Activated CD4-positive, alpha-beta memory T cell treated with anti-CD3 and anti-CD28 coated beads, Interleukin-2, amount 10 ng/mL, durations not matched to agents 7 days and 5 days (primary cell): Measurements from ENCODE around the gene PDK4. TPM values are rescaled to one million over a fixed set of nuclear protein-coding genes. Genes with fewer than 3 reads are reported as not detected.

Experiments used
- CTCF ChIA-PET: fragments of 350-600 bp; sonication (Branson Sonifier 250); formaldehyde crosslinking; loops from one replicate; lab custom pipeline; 2021; ENCODE audit warnings: antibody characterized with exemption, inconsistent platforms; lab: Charles Lee
- POLR2A ChIA-PET: fragments of 350-600 bp; sonication (Branson Sonifier 250); formaldehyde crosslinking; loops from one replicate; lab custom pipeline; 2021; ENCODE audit warnings: antibody characterized with exemption; lab: Charles Lee
- DNase-seq: peaks from one replicate; pipeline ENCODE4 v3.0.0-alpha.2; 2020
- H3K27ac Mint-ChIP-seq: one replicate; pipeline ENCODE4 v1.8.0; 2021; ENCODE audit warnings: mild to moderate bottlenecking, mixed read lengths
- H3K27me3 Mint-ChIP-seq: one replicate; pipeline ENCODE4 v1.8.0; 2021; ENCODE audit warnings: mixed read lengths
- H3K36me3 Mint-ChIP-seq: one replicate; pipeline ENCODE4 v1.8.0; 2021; ENCODE audit warnings: low read depth, mixed read lengths
- H3K4me1 Mint-ChIP-seq: one replicate; pipeline ENCODE4 v1.8.0; 2021; ENCODE audit warnings: mixed read lengths
- H3K4me3 Mint-ChIP-seq: one replicate; pipeline ENCODE4 v1.8.0; 2021; ENCODE audit warnings: mild to moderate bottlenecking, mixed read lengths
- H3K9me3 Mint-ChIP-seq: one replicate; pipeline ENCODE4 v1.8.0; 2021; ENCODE audit warnings: mixed read lengths
- total RNA-seq, 2 experiments: library from RNA; stranded (reverse); gene quantifications; one replicate each; pipeline ENCODE4 v1.2.3, GENCODE V29; 2021

Gene PDK4
- total RNA-seq, 2 experiments from 2014 or later = not detected

GRCh38 chr7:95547361-95548348 lies 48.7 kb downstream of the PDK4 start:
- H3K4me1 Mint-ChIP-seq = no peaks in the 10 kb centered on the region
- no peak for DNase-seq
- H3K9me3 Mint-ChIP-seq = no peaks in the 10 kb centered on the region
- H3K27ac Mint-ChIP-seq = no peak overlapping the region
- H3K4me3 Mint-ChIP-seq = no peak overlapping the region
- no peaks in the 10 kb centered on the region for H3K36me3 Mint-ChIP-seq
- POLR2A ChIA-PET = no interaction called here
- peaks cover 1% of the 10 kb centered on the region for H3K27me3 Mint-ChIP-seq
- CTCF ChIA-PET = no interaction called here

GRCh38 chr7:95546647-95547046 lies 49.7 kb downstream of the PDK4 start:
- no peaks in the 10 kb centered on the region for H3K4me1 Mint-ChIP-seq
- POLR2A ChIA-PET = no interaction called here

GRCh38 chr7:95545673-95546072 lies 50.6 kb downstream of the PDK4 start:
- DNase-seq = no peak
- Mint-ChIP-seq H3K4me1 (no peaks in the 10 kb centered on the region), H3K36me3 (no peaks in the 10 kb centered on the region), H3K27me3 (peaks cover 4% of the 10 kb centered on the region), H3K4me3 (no peak overlapping the region), H3K9me3 (no peaks in the 10 kb centered on the region), H3K27ac (no peak overlapping the region)
- POLR2A ChIA-PET = no interaction called here
- CTCF ChIA-PET = no interaction called here

More at GRCh38 chr7:95546647-95547046, 49.7 kb downstream of the PDK4 start:
- Mint-ChIP-seq H3K27me3 (peaks cover 2% of the 10 kb centered on the region), H3K9me3 (no peaks in the 10 kb centered on the region), H3K27ac (no peak overlapping the region), H3K36me3 (no peaks in the 10 kb centered on the region), H3K4me3 (no peak overlapping the region)
- DNase-seq = no peak
- CTCF ChIA-PET = no interaction called here

GRCh38 chr7:95545007-95545615 lies 51.2 kb downstream of the PDK4 start:
- peaks cover 9% of the 10 kb centered on the region for H3K27me3 Mint-ChIP-seq

GRCh38 chr7:95544171-95544570 lies 52.1 kb downstream of the PDK4 start:
- H3K27me3 Mint-ChIP-seq = peaks cover 14% of the 10 kb centered on the region
- H3K4me1 Mint-ChIP-seq = no peaks in the 10 kb centered on the region
- no peak for DNase-seq
- no peak overlapping the region for H3K4me3 Mint-ChIP-seq
- no peak overlapping the region for H3K27ac Mint-ChIP-seq
- H3K9me3 Mint-ChIP-seq = no peaks in the 10 kb centered on the region
- CTCF ChIA-PET = interaction anchor here (1.0 kb wide), 1 partner anchor 18 kb away, joined by 3 read pairs; no protein-coding TSS in a partner anchor
- no peaks in the 10 kb centered on the region for H3K36me3 Mint-ChIP-seq
- POLR2A ChIA-PET = no interaction called here

More at GRCh38 chr7:95545007-95545615, 51.2 kb downstream of the PDK4 start:
- DNase-seq = no peak
- no peak overlapping the region for H3K27ac Mint-ChIP-seq
- no peaks in the 10 kb centered on the region for H3K9me3 Mint-ChIP-seq
- CTCF ChIA-PET = interaction anchor here (1.0 kb wide), 1 partner anchor 18 kb away, joined by 3 read pairs; no protein-coding TSS in a partner anchor
- no peaks in the 10 kb centered on the region for H3K4me1 Mint-ChIP-seq
- no peak overlapping the region for H3K4me3 Mint-ChIP-seq
- no peaks in the 10 kb centered on the region for H3K36me3 Mint-ChIP-seq
- POLR2A ChIA-PET = no interaction called here

GRCh38 chr7:95543312-95543711 lies 53.0 kb downstream of the PDK4 start:
- Mint-ChIP-seq H3K4me3 (no peak overlapping the region), H3K9me3 (no peaks in the 10 kb centered on the region), H3K27me3 (peaks cover 18% of the 10 kb centered on the region), H3K36me3 (no peaks in the 10 kb centered on the region), H3K4me1 (no peaks in the 10 kb centered on the region), H3K27ac (no peak overlapping the region)
- POLR2A ChIA-PET = no interaction called here
- DNase-seq = no peak
- CTCF ChIA-PET = no interaction called here

GRCh38 chr7:95540366-95540765 lies 56.0 kb downstream of the PDK4 start:
- H3K9me3 Mint-ChIP-seq = no peaks in the 10 kb centered on the region
- no peak overlapping the region for H3K27ac Mint-ChIP-seq
- H3K27me3 Mint-ChIP-seq = peaks cover 35% of the 10 kb centered on the region
- no peaks in the 10 kb centered on the region for H3K4me1 Mint-ChIP-seq
- H3K36me3 Mint-ChIP-seq = no peaks in the 10 kb centered on the region
- ChIA-PET POLR2A (no interaction called here), CTCF (no interaction called here)
- DNase-seq = no peak
- H3K4me3 Mint-ChIP-seq = no peak overlapping the region

- no peak for DNase-seq
Measured at GRCh38 chr7:95539426-95539825, 56.9 kb downstream of the PDK4 start.

GRCh38 chr7:95537468-95537867 lies 58.8 kb downstream of the PDK4 start:
- Mint-ChIP-seq H3K4me1 (no peaks in the 10 kb centered on the region), H3K27me3 (peaks cover 43% of the 10 kb centered on the region), H3K9me3 (no peaks in the 10 kb centered on the region), H3K27ac (no peak overlapping the region), H3K36me3 (no peaks in the 10 kb centered on the region), H3K4me3 (no peak overlapping the region)
- CTCF ChIA-PET = no interaction called here
- POLR2A ChIA-PET = no interaction called here
- no peak for DNase-seq

More at GRCh38 chr7:95539426-95539825, 56.9 kb downstream of the PDK4 start:
- Mint-ChIP-seq H3K36me3 (no peaks in the 10 kb centered on the region), H3K27me3 (peaks cover 41% of the 10 kb centered on the region), H3K4me3 (no peak overlapping the region), H3K9me3 (no peaks in the 10 kb centered on the region), H3K4me1 (no peaks in the 10 kb centered on the region), H3K27ac (no peak overlapping the region)
- CTCF ChIA-PET = no interaction called here
- POLR2A ChIA-PET = no interaction called here

- H3K4me1 Mint-ChIP-seq = no peaks in the 10 kb centered on the region
- H3K4me3 Mint-ChIP-seq = no peak overlapping the region
- ChIA-PET CTCF (no interaction called here), POLR2A (no interaction called here)
- H3K27ac Mint-ChIP-seq = no peak overlapping the region
- no peaks in the 10 kb centered on the region for H3K9me3 Mint-ChIP-seq
- no peak for DNase-seq
- peaks cover 43% of the 10 kb centered on the region for H3K27me3 Mint-ChIP-seq
- no peaks in the 10 kb centered on the region for H3K36me3 Mint-ChIP-seq
Measured at GRCh38 chr7:95536656-95537311, 59.5 kb downstream of the PDK4 start.

GRCh38 chr7:95535662-95536061 lies 60.7 kb downstream of the PDK4 start:
- Mint-ChIP-seq H3K4me3 (no peak overlapping the region), H3K36me3 (no peaks in the 10 kb centered on the region), H3K4me1 (no peaks in the 10 kb centered on the region), H3K27ac (no peak overlapping the region), H3K27me3 (peaks cover 40% of the 10 kb centered on the region), H3K9me3 (no peaks in the 10 kb centered on the region)
- POLR2A ChIA-PET = no interaction called here
- CTCF ChIA-PET = no interaction called here
- DNase-seq = no peak

GRCh38 chr7:95534796-95535195 lies 61.5 kb downstream of the PDK4 start:
- no peaks in the 10 kb centered on the region for H3K4me1 Mint-ChIP-seq
- POLR2A ChIA-PET = no interaction called here
- peaks cover 34% of the 10 kb centered on the region for H3K27me3 Mint-ChIP-seq
- no peaks in the 10 kb centered on the region for H3K9me3 Mint-ChIP-seq
- no peaks in the 10 kb centered on the region for H3K36me3 Mint-ChIP-seq
- H3K4me3 Mint-ChIP-seq = no peak overlapping the region
- no peak overlapping the region for H3K27ac Mint-ChIP-seq
- CTCF ChIA-PET = no interaction called here
- DNase-seq = no peak
